Measurements from ENCODE around the gene CCR5. TPM values are rescaled to one million over a fixed set of nuclear protein-coding genes. Genes with fewer than 3 reads are reported as not detected.

CCR5 gene
- total and polyA plus RNA-seq, 2 of the 13 experiments (the other 11 are each of a cell fraction or from before 2014, with no cell fraction given) = not detected

GRCh38 chr3:46334741-46335478, 35.8 kb upstream of the CCR5 start:
- no TSS peak for BruUV-seq (replicated peaks)
- intact Hi-C loops (cut with micrococcal nuclease; ENCODE audit: unreplicated experiment) = no loop called here
- H4K20me1 ChIP-seq (ENCODE audit: insufficient read depth, low read length) = no peaks in the 10 kb centered on the region
- CTCF ChIA-PET (ENCODE audit: low intra/inter-chr PET ratio, low total read pairs) = no interaction called here
- no peak overlapping the region for H3K27ac ChIP-seq (ENCODE audit: extremely low read length, insufficient read depth, low read length)
- in situ Hi-C loops (cut with HindIII; ENCODE audit: extremely low pct_ligation_motif_present, low pct_unique_long_range_greater_than_20kb) = no loop called here
- H3K9ac ChIP-seq (ENCODE audit: insufficient read depth, low read depth, low read length) = no peak overlapping the region
- H3K36me3 ChIP-seq (replicated peaks in 1 of 2; ENCODE audit: control insufficient read depth in 1 of 2, insufficient read depth in 2 of 2, low read length in 2 of 2) = no peaks in the 10 kb centered on the region
- no peaks in the 10 kb centered on the region for H3K79me2 ChIP-seq (ENCODE audit: insufficient read depth, low read length)
- H2AFZ ChIP-seq (ENCODE audit: low read length) = no peak overlapping the region
- 0 out of 5 replicates have a peak, but pooled peaks cover 0 to 3% of the 10 kb centered on the region in 2 experiments for H3K27me3 ChIP-seq (ENCODE audit: control insufficient read depth in 1 of 2, insufficient read depth in 2 of 2, low read length in 2 of 2)
- no peak overlapping the region for H3K4me3 ChIP-seq (replicated peaks in 1 of 3; ENCODE audit: insufficient read depth in 1 of 3, low read depth in 2 of 3, low read length in 3 of 3)
- POLR2A ChIA-PET = no interaction called here
- H3K4me1 ChIP-seq (ENCODE audit: insufficient read depth, low read length) = no peaks in the 10 kb centered on the region
- DNase-seq (ENCODE audit: low spot score) (no peak), ATAC-seq (no peak), FAIRE-seq (no peak)
- 1% methylated on average over 4 of the region's 4 CpGs for WGBS (ENCODE audit: low lambda C conversion rate)
- H3K9me3 ChIP-seq (ENCODE audit: low read length) = peaks cover 26% of the 10 kb centered on the region
- H3K4me2 ChIP-seq (ENCODE audit: low read depth, low read length) = no peak overlapping the region
- TF ChIP-seq ZNF546 (CRISPR knock-in tag; conservative IDR thresholded peaks at IDR 0.05) = no peak
- TF ChIP-seq ZNF276 (CRISPR knock-in tag; IDR thresholded peaks at IDR 0.05; ENCODE audit: low read depth) = no peak
- TF ChIP-seq ZNF724P (CRISPR knock-in tag; IDR thresholded peaks at IDR 0.05; ENCODE audit: borderline replicate concordance) = no peak
- TF ChIP-seq, protein P1, sequence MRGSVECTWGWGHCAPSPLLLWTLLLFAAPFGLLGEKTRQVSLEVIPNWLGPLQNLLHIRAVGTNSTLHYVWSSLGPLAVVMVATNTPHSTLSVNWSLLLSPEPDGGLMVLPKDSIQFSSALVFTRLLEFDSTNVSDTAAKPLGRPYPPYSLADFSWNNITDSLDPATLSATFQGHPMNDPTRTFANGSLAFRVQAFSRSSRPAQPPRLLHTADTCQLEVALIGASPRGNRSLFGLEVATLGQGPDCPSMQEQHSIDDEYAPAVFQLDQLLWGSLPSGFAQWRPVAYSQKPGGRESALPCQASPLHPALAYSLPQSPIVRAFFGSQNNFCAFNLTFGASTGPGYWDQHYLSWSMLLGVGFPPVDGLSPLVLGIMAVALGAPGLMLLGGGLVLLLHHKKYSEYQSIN (CRISPR knock-in tag; IDR thresholded peaks at IDR 0.05; ENCODE audit: borderline replicate concordance) = no peak
- TF ChIP-seq ZNF484 (CRISPR knock-in tag; IDR thresholded peaks at IDR 0.05; ENCODE audit: borderline replicate concordance, low read depth) = no peak
- no peak for TF ChIP-seq ZNF136 (CRISPR knock-in tag; IDR thresholded peaks at IDR 0.05; ENCODE audit: low read depth)
- TF ChIP-seq FOXJ3 (CRISPR knock-in tag; IDR thresholded peaks at IDR 0.05; ENCODE audit: borderline replicate concordance) = no peak
- no peak for TF ChIP-seq NCOA2 (CRISPR knock-in tag; IDR thresholded peaks at IDR 0.05)
- no peak for TF ChIP-seq ZNF256 (CRISPR knock-in tag; conservative IDR thresholded peaks at IDR 0.05)
- no peak for TF ChIP-seq ZNF790 (CRISPR knock-in tag; IDR thresholded peaks at IDR 0.05; ENCODE audit: borderline replicate concordance)
- TF ChIP-seq, protein P2, sequence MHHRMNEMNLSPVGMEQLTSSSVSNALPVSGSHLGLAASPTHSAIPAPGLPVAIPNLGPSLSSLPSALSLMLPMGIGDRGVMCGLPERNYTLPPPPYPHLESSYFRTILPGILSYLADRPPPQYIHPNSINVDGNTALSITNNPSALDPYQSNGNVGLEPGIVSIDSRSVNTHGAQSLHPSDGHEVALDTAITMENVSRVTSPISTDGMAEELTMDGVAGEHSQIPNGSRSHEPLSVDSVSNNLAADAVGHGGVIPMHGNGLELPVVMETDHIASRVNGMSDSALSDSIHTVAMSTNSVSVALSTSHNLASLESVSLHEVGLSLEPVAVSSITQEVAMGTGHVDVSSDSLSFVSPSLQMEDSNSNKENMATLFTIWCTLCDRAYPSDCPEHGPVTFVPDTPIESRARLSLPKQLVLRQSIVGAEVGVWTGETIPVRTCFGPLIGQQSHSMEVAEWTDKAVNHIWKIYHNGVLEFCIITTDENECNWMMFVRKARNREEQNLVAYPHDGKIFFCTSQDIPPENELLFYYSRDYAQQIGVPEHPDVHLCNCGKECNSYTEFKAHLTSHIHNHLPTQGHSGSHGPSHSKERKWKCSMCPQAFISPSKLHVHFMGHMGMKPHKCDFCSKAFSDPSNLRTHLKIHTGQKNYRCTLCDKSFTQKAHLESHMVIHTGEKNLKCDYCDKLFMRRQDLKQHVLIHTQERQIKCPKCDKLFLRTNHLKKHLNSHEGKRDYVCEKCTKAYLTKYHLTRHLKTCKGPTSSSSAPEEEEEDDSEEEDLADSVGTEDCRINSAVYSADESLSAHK (CRISPR knock-in tag; IDR thresholded peaks at IDR 0.05; ENCODE audit: borderline replicate concordance) = no peak
- TF ChIP-seq KLF13 (CRISPR knock-in tag; IDR thresholded peaks at IDR 0.05) = no peak
- no peak for TF ChIP-seq ZNF501 (CRISPR knock-in tag; IDR thresholded peaks at IDR 0.05)
- TF ChIP-seq PCBP1 (IDR thresholded peaks at IDR 0.05; ENCODE audit: borderline replicate concordance, low read depth, low read length) = no peak
- no peak for TF ChIP-seq TFE3 (CRISPR knock-in tag; IDR thresholded peaks at IDR 0.05)
